CD4-positive, alpha-beta T cell treated with Interleukin-10 for 1 hour (primary cell): Measurements from ENCODE around the gene CLEC16A.

Experiments
- DNase-seq: peaks from one replicate; pipeline ENCODE4 v3.0.0-alpha.2; 2020

The CLEC16A gene

GRCh38 chr16:10969615-10970014 lies 25.3 kb downstream of the CLEC16A start:
- DNase-seq: no peak

GRCh38 chr16:10970065-10970464 lies 25.7 kb downstream of the CLEC16A start:
- DNase-seq: no peak

DNA sequence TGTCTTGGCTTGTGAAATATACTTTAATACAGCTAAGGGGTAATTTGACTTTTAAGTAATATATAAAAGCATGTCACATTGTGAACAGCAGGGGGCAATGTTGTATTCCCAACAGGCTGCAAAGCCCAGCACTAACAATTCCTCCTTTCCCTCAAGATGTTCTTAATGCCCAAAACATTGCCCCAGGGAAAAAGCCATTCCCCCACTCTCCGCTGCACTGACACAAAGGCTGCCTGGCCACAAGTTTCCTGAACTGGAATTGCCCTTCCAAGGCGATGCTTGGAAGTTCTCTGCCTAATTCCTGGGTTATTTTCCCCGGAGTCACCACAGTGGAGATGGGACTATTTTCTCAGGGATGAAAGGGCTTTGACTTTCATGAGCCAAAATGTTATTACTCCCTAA lies 27.2 kb downstream of the CLEC16A start:
- DNase-seq: peak; percentile 70

- no peak for DNase-seq
Measured at GRCh38 chr16:10972108-10972818, 27.9 kb downstream of the CLEC16A start.

GRCh38 chr16:10972819-10973464 lies 28.6 kb downstream of the CLEC16A start:
- no peak for DNase-seq

DNA sequence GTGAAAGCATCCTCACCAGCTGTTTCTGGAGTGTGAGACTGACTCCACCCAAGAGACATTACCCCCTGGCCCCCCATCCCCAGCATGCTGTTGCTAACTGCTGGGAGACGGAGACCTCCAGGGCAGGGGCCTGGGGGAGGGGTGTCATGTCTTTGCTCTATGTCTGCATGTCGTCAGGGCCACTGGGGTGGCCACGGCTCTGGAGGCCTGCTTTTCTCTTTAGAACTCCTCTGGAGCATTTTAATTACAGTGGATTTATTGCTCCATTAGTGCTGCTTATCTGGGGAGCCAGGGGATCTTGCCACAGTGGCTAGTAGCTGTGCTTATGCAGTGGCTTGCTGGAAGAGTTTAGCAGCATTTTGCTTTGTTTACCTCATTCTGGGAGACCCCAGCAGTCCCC lies 32.3 kb downstream of the CLEC16A start:
- no peak for DNase-seq

GRCh38 chr16:10978124-10978523 lies 33.8 kb downstream of the CLEC16A start:
- DNase-seq: no peak

- DNase-seq: no peak
Measured at GRCh38 chr16:10978871-10979446, 34.6 kb downstream of the CLEC16A start.

GRCh38 chr16:10979717-10980601 lies 35.6 kb downstream of the CLEC16A start:
- no peak for DNase-seq

- DNase-seq: no peak
Measured at GRCh38 chr16:10980813-10981212, 36.4 kb downstream of the CLEC16A start.

- DNase-seq: peak; percentile 40
Measured at GRCh38 chr16:10981697-10982216, 37.4 kb downstream of the CLEC16A start.

DNA sequence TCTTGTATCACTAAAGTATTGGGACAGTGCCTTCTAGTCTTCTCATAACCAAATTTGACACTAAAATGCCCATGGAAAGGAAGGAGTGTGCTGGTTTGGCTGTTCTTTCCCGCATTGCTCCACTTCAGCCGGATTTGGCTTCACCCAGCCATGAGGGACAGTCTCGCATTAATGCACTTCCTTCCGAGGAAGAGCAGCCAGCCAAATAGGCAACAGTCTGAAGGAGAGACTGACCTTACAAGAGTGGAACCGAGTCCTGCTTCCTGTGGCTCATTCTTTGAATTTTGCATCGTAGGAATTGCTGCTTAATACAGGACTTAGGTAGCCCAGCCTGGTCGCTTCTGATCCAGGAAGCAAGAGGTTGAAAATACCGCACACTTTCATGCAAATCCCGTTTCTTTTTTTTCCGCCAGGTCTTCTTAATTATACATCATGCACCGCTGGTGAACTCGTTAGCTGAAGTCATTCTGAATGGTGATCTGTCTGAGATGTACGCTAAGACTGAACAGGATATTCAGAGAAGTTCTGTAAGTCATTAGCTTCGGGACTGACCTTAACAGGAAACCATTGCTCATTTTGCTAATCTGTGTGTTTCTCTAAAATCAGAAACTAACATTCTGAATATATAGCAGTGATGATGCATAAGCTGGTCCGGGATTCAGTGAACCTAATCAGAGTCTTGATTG lies 38.2 kb downstream of the CLEC16A start:
- DNase-seq: no peak

DNA sequence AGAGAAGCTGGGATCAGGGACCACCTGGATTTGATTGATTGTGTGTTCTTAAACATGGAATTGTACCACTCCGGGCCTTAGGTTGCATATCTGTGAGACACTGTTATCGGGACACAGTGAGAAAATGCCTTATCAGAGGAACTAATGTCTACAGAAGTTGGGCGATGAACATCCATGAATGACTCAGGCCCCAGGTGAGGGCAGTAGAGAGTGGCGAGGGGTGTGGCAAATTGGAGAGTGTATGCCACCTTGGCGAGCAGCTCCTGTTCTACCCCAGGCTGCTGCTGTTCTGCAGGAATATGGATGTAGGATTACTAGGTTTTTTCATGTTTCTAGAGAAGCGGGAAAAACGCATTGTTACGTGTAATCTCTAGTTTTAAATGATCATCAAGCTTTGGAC lies 38.8 kb downstream of the CLEC16A start:
- DNase-seq: peak; percentile 17

DNA sequence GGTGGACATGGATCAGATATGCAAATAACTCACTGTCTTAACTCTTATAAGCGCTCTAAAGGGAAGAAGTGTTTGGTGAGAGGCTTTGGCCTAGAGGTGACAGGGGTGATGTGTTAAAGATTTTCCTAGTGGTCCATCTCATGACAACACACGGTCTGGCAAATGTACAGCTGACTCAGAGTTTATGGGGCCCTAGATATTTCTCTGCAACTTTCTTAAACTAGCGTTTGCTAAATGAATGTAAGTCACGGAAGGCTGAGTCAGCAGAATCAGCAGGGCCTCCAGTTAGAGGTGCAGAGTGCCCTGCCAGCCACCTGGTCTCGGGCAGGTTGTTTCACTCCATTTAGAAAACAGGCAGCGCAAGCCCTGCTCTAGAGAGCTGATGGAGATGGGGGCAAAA lies 40.1 kb downstream of the CLEC16A start:
- DNase-seq: no peak

- DNase-seq: peak; percentile 39
Measured at GRCh38 chr16:10987361-10988163, 43.2 kb downstream of the CLEC16A start.

GRCh38 chr16:10988164-10988803 lies 43.9 kb downstream of the CLEC16A start:
- DNase-seq: peak; percentile 30

DNA sequence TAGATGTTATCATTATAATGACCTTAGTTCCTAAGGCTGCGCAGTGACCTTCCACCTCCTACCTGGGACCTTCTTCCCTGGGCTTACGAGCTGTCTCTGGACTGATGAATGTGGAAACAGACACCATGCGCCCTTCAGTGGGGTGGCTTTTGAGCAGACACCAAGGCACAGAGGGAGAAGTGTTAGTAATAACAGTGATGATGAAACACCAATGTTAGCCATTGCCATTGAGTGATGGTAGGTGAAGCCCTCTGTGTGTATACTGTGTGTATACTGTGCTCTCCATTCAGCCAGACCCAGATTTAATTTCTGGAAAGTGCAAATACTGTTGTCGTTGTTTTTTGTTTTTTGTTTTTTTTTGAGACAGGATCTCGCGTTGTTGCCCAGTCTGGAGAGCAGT lies 44.5 kb downstream of the CLEC16A start:
- no peak for DNase-seq

- DNase-seq: no peak
Measured at GRCh38 chr16:10989559-10989958, 45.2 kb downstream of the CLEC16A start.

DNA sequence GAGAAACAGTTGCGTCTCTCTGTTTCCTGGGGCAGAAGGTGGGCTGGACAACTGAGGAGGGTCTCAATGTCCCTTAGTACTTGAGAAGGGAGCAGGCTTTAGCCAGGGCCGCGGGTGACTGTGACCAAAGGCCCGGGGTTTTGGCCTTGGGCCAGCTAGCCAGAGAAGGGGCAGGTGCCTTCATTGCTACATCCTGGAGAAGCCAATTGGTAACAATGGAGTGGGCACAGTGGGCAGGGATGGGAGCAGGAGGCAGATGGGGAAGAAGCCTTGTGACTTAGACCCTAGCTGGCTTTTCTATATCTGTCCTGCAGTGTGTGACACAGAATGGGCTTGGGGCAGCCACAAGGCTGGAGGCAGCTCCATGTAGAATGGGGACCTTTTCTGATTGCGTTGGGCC lies 46.0 kb downstream of the CLEC16A start:
- DNase-seq: no peak

DNA sequence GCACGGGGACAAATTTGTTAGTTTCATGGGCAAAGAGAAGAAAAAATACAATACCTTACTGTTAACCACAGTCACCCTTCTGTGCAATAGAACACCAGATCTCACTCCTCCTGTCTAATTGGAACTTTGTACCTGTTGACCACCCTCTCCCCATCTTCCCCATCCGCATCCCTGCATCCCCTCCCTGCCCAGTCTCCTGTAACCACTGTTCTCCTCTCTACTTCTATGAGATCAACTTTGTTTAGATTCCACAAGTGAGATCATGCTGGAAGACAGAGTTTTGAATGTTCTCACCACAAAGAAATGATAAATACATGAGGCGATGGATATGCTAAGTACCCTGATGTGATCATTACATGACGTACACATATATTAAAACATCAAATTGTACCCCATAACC lies 47.7 kb downstream of the CLEC16A start:
- no peak for DNase-seq

GRCh38 chr16:10992797-10993196 lies 48.4 kb downstream of the CLEC16A start:
- DNase-seq: no peak
